RWPE2 (cell line): ENCODE measurements around the gene HPN.

Experiments
- ATAC-seq: fragments of 200-7000 bp; cut with Tn5 transposase; 3 replicates; pipeline ENCODE4 v1.9.1; 2021; ENCODE audit warnings: low read depth
- DNase-seq: peaks from one replicate; pipeline ENCODE4 v3.0.0-alpha.2; 2020; ENCODE audit warnings: low spot score
- H3K27ac ChIP-seq: fragments of 450-650 bp; 2 replicates; pipeline ENCODE4 v1.5.1; 2017; ENCODE audit warnings: mild to moderate bottlenecking; ENCODE audit not compliant: poor library complexity, severe bottlenecking
- H3K27me3 ChIP-seq: fragments of 250-450 bp; sonication (Bioruptor Pico); 2 replicates; pipeline ENCODE4 v1.5.1; 2021; ENCODE audit warnings: mild to moderate bottlenecking, moderate library complexity; ENCODE audit not compliant: insufficient read depth, poor library complexity, severe bottlenecking
- H3K36me3 ChIP-seq: fragments of 250-450 bp; sonication (Bioruptor Pico); 2 replicates; pipeline ENCODE4 v1.5.1; 2020; ENCODE audit warnings: low read depth, mild to moderate bottlenecking, moderate library complexity
- H3K4me1 ChIP-seq: fragments of 250-450 bp; sonication (Bioruptor Pico); 2 replicates; pipeline ENCODE4 v1.5.1; 2021; ENCODE audit warnings: mild to moderate bottlenecking, moderate library complexity; ENCODE audit not compliant: insufficient read depth, poor library complexity, severe bottlenecking
- H3K4me3 ChIP-seq: fragments of 250-450 bp; sonication (Bioruptor Pico); 2 replicates; pipeline ENCODE4 v1.5.1; 2021; ENCODE audit warnings: mild to moderate bottlenecking, moderate library complexity; ENCODE audit not compliant: severe bottlenecking
- H3K9me3 ChIP-seq: fragments of 250-450 bp; sonication (Bioruptor Pico); 2 replicates; pipeline ENCODE4 v1.5.1; 2021; ENCODE audit warnings: mild to moderate bottlenecking, moderate library complexity; ENCODE audit not compliant: severe bottlenecking
- CTCF ChIP-seq: fragments of 450-650 bp; IDR thresholded peaks from one replicate; pipeline ENCODE4 v1.5.1; 2017; ENCODE audit warnings: mild to moderate bottlenecking, moderate library complexity; ENCODE audit not compliant: poor library complexity, severe bottlenecking

HPN gene

GRCh38 chr19:35074426-35075201, 33.1 kb downstream of the HPN start:
- no peak for TF ChIP-seq CTCF
- ATAC-seq, result no peak
- no peaks in the 10 kb centered on the region for H3K27me3 ChIP-seq
- H3K27ac ChIP-seq, result no peak overlapping the region
- no peaks in the 10 kb centered on the region for H3K9me3 ChIP-seq
- no peaks in the 10 kb centered on the region for H3K36me3 ChIP-seq
- H3K4me1 ChIP-seq, result no peaks in the 10 kb centered on the region
- no peak for DNase-seq
- no peak overlapping the region for H3K4me3 ChIP-seq

GRCh38 chr19:35075202-35076025, 33.9 kb downstream of the HPN start:
- no peak for TF ChIP-seq CTCF
- ATAC-seq (no peak), DNase-seq (no peak)
- no peak overlapping the region for H3K4me3 ChIP-seq
- H3K27ac ChIP-seq, result no peak overlapping the region
- H3K4me1 ChIP-seq, result no peaks in the 10 kb centered on the region
- H3K27me3 ChIP-seq, result no peaks in the 10 kb centered on the region
- H3K9me3 ChIP-seq, result no peaks in the 10 kb centered on the region
- H3K36me3 ChIP-seq, result no peaks in the 10 kb centered on the region

- H3K4me1 ChIP-seq, result no peaks in the 10 kb centered on the region
- H3K36me3 ChIP-seq, result no peaks in the 10 kb centered on the region
- TF ChIP-seq CTCF, result no peak
- no peaks in the 10 kb centered on the region for H3K27me3 ChIP-seq
- no peaks in the 10 kb centered on the region for H3K9me3 ChIP-seq
- ATAC-seq (no peak; the same call in 2 of the 3 replicates), DNase-seq (no peak)
- H3K4me3 ChIP-seq, result no peak overlapping the region
- H3K27ac ChIP-seq, result no peak overlapping the region
These were observed 34.5 kb downstream of the HPN start for GRCh38 chr19:35076026-35076370.

GRCh38 chr19:35076657-35077056, 35.1 kb downstream of the HPN start:
- Histone ChIP-seq H3K4me3 (no peak overlapping the region), H3K9me3 (no peaks in the 10 kb centered on the region), H3K4me1 (no peaks in the 10 kb centered on the region), H3K27me3 (no peaks in the 10 kb centered on the region), H3K27ac (no peak overlapping the region), H3K36me3 (no peaks in the 10 kb centered on the region)
- no peak for ATAC-seq
- TF ChIP-seq CTCF, result no peak
- DNase-seq, result no peak
